ENCODE data around the gene MME. TPM values are rescaled to one million over a fixed set of nuclear protein-coding genes. Genes with fewer than 3 reads are reported as not detected.

MME gene
- total and polyA plus RNA-seq, 2 of the 8 experiments (the other 6 are each of a cell fraction or from before 2014, with no cell fraction given) = 5.0 to 39.6 TPM

- no peak for TF ChIP-seq FOSL1 (IDR thresholded peaks at IDR 0.05; ENCODE audit: insufficient read depth, low read depth, low read length)
- no peak for TF ChIP-seq EGR1 (IDR thresholded peaks at IDR 0.05; ENCODE audit: borderline replicate concordance, low read depth, low read length)
- no peak for TF ChIP-seq CBX5 (IDR thresholded peaks at IDR 0.05; ENCODE audit: low read depth, low read length)
- no peak for TF ChIP-seq SP2 (IDR thresholded peaks at IDR 0.05; ENCODE audit: low read length)
- TF ChIP-seq KDM1A (IDR thresholded peaks at IDR 0.05; ENCODE audit: borderline replicate concordance, low read length) = no peak
- no peak for TF ChIP-seq NRF1 (IDR thresholded peaks at IDR 0.05; ENCODE audit: low read depth, low read length)
- no peak for TF ChIP-seq CBX8 (IDR thresholded peaks at IDR 0.05; ENCODE audit: borderline replicate concordance, low read depth, low read length)
- TF ChIP-seq GTF2F1 (IDR thresholded peaks at IDR 0.05; ENCODE audit: borderline replicate concordance, low read depth, low read length) = no peak
These were observed 151.7 kb downstream of the MME start (continued) for GRCh38 chr3:155231792-155232191.

Measured in H1 (cell line).